Brain pericyte (primary cell): ENCODE results near the gene LRRC27.

Source experiments
- DNase-seq: peaks from one replicate; pipeline ENCODE4 v3.0.0-alpha.2; 2012; ENCODE audit warnings: low read depth, low spot score

The LRRC27 gene

GRCh38 chr10:132425757-132426155, 93.8 kb downstream of the LRRC27 start:
- DNase-seq: no peak

GRCh38 chr10:132427006-132427771, 95.2 kb downstream of the LRRC27 start:
- DNase-seq: no peak

- DNase-seq: no peak
These were observed 96.0 kb downstream of the LRRC27 start for GRCh38 chr10:132427939-132428367.

- DNase-seq: no peak
These were observed 96.5 kb downstream of the LRRC27 start for GRCh38 chr10:132428486-132428995.
